Natural killer cell (primary cell): ENCODE measurements around the gene AMT. TPM values are rescaled to one million over a fixed set of nuclear protein-coding genes. Genes with fewer than 3 reads are reported as not detected.
A peak's percentile ranks its signal among the peaks of the same experiment; 100 is the strongest.

Experiments
- ATAC-seq, 3 donors: fragments of 150-1000 bp in 2 of 3; fragments of 200-7000 bp in 1 of 3; cut with Tn5 transposase; 1 replicate in 1 of 3; 2 replicates in 2 of 3; pipeline ENCODE4 v1.10.0; 2021; ENCODE audit warnings: mild to moderate bottlenecking in 2 of 3, moderate library complexity in 2 of 3
- DNase-seq, 2 donors: peaks; one replicate each; pipeline versions ENCODE4 v3.0.0 to v3.0.0-alpha.2; 2013 to 2021; ENCODE audit warnings: mixed read lengths in 1 of 2
- H3K27ac ChIP-seq: one replicate; pipeline ENCODE4 v1.5.1; 2013; ENCODE audit warnings: mild to moderate bottlenecking, low read length
- H3K27me3 ChIP-seq: one replicate; pipeline ENCODE4 v1.6.1; 2013; ENCODE audit warnings: low read length; ENCODE audit not compliant: control insufficient read depth, insufficient read depth
- H3K36me3 ChIP-seq: one replicate; pipeline ENCODE4 v1.6.1; 2013; ENCODE audit warnings: low read length; ENCODE audit not compliant: control insufficient read depth, insufficient read depth
- H3K4me1 ChIP-seq: one replicate; pipeline ENCODE4 v1.6.1; 2013; ENCODE audit warnings: low read length; ENCODE audit not compliant: control insufficient read depth, insufficient read depth
- H3K4me3 ChIP-seq: one replicate; pipeline ENCODE4 v1.5.1; 2013; ENCODE audit warnings: low read length
- H3K9me3 ChIP-seq: one replicate; pipeline ENCODE4 v1.6.1; 2013; ENCODE audit warnings: low read length; ENCODE audit not compliant: control insufficient read depth, insufficient read depth
- H3K27ac Mint-ChIP-seq, 2 donors: one replicate each; pipeline ENCODE4 v1.8.0; 2022; ENCODE audit warnings: mild to moderate bottlenecking in 2 of 2, mixed read lengths in 2 of 2, moderate library complexity in 1 of 2
- H3K27me3 Mint-ChIP-seq, 2 donors: one replicate each; pipeline ENCODE4 v1.8.0; 2022; ENCODE audit warnings: low read depth in 2 of 2, mixed read lengths in 2 of 2
- H3K36me3 Mint-ChIP-seq: one replicate; pipeline ENCODE4 v1.8.0; 2022; ENCODE audit warnings: mixed read lengths
- H3K4me1 Mint-ChIP-seq, 2 donors: one replicate each; pipeline ENCODE4 v1.8.0; 2022; ENCODE audit warnings: mixed read lengths in 2 of 2
- H3K4me3 Mint-ChIP-seq: one replicate; pipeline ENCODE4 v1.8.0; 2022; ENCODE audit warnings: mild to moderate bottlenecking, moderate library complexity, mixed read lengths
- H3K9me3 Mint-ChIP-seq, 2 donors: one replicate each; pipeline ENCODE4 v1.8.0; 2022; ENCODE audit warnings: mixed read lengths in 2 of 2
- WGBS: methylation state at CpG from one replicate; pipeline ENCODE4 v1.1.7; 2013; ENCODE audit warnings: missing lambda C conversion rate; ENCODE audit not compliant: insufficient coverage; 5-methylcytosine and 5-hydroxymethylcytosine counted together
- intact Hi-C: fragments of 100-400 bp; cut with micrococcal nuclease; formaldehyde crosslinking; loops from one replicate; pipeline ENCODE4 v1.14.2; 2022
- total RNA-seq, 4 donors: library from RNA; stranded (reverse); fragments of 120-200 nt in 1 of 4; gene quantifications; one replicate each; pipeline versions ENCODE4 v1.2.3 to v1.2.4, GENCODE V29; 2013 to 2022
- TF ChIP-seq, protein P1 (sequence below): fragments of 200-600 bp; IDR thresholded peaks from one replicate; pipeline ENCODE4 v1.8.0; 2022; ENCODE audit warnings: antibody characterized with exemption

AMT gene, protein sequence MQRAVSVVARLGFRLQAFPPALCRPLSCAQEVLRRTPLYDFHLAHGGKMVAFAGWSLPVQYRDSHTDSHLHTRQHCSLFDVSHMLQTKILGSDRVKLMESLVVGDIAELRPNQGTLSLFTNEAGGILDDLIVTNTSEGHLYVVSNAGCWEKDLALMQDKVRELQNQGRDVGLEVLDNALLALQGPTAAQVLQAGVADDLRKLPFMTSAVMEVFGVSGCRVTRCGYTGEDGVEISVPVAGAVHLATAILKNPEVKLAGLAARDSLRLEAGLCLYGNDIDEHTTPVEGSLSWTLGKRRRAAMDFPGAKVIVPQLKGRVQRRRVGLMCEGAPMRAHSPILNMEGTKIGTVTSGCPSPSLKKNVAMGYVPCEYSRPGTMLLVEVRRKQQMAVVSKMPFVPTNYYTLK
- total RNA-seq, result 10 to 100 TPM; 13.4 to 14.2 (median 14.0) TPM
- 7.1 TPM for total RNA-seq (2013)

DNA sequence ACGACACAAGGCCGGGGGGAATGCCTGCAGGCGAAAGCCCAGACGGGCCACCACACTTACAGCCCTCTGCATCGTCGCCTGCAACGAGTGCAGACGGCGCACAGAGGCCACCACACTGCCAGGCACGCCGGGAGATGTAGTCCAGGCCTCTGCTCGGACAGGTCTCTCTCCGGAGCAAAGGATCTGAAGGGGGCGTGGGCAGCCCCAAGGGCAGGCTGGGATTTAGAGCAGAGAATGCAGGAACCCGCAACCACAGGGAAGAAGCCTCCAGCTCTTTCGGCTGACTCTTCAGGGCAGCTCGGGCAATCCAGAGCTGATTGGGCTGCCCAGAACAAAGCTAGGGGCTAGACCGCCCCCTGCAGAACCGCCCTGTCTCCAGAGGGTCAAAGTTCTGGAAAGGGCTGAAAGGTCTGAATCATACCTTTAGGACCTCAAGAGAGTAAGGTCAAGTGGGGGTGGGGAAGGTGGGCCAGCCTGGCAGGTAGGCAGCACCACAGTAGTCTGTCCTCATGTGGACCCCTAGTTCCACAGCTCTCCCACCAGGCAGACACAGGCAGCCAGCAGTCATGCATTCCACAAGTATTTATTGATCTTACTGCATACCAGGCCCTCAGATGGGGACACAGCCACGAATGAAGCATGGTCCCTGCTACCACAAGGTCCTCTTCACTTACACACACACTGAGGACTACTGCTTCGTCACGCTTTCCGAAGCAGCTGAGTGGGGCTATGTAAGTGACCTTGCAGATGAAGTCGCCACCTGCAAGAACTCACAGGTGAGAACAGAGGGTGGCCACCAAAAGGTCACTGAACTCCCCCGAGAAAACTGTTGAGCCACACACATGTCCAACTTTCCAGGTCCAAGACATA, at the start of gene AMT:
Gene AMT (minus strand): TSS at position 95 of the 870 bp plus-strand sequence. CDS start 23 bp downstream, at position 72.
- no peaks in the 10 kb centered on the region for H3K27me3 Mint-ChIP-seq
- no peak within 1 kb of the TSS for H3K27ac ChIP-seq
- peak within 1 kb of the TSS; percentile 7 for H3K4me3 ChIP-seq
- DNase-seq (no peak), ATAC-seq (peak; percentile 45 to 73 (median 72))
- H3K27me3 ChIP-seq, result no peaks in the 10 kb centered on the region
- H3K4me1 Mint-ChIP-seq, result peaks cover 33 to 43% of the 10 kb centered on the region in 2 donors
- no peaks in the 10 kb centered on the region for H3K9me3 ChIP-seq
- H3K27ac Mint-ChIP-seq, result peak within 1 kb of the TSS in 1 of 2 donors; percentile 57
- peaks cover 11% of the 10 kb centered on the region for H3K36me3 ChIP-seq
- TF ChIP-seq, protein P1, sequence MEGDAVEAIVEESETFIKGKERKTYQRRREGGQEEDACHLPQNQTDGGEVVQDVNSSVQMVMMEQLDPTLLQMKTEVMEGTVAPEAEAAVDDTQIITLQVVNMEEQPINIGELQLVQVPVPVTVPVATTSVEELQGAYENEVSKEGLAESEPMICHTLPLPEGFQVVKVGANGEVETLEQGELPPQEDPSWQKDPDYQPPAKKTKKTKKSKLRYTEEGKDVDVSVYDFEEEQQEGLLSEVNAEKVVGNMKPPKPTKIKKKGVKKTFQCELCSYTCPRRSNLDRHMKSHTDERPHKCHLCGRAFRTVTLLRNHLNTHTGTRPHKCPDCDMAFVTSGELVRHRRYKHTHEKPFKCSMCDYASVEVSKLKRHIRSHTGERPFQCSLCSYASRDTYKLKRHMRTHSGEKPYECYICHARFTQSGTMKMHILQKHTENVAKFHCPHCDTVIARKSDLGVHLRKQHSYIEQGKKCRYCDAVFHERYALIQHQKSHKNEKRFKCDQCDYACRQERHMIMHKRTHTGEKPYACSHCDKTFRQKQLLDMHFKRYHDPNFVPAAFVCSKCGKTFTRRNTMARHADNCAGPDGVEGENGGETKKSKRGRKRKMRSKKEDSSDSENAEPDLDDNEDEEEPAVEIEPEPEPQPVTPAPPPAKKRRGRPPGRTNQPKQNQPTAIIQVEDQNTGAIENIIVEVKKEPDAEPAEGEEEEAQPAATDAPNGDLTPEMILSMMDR, result no peak
- no peaks in the 10 kb centered on the region for H3K36me3 Mint-ChIP-seq
- peaks cover 38% of the 10 kb centered on the region for H3K4me1 ChIP-seq
- intact Hi-C loops, result no loop called here
- 59% methylated on average over 25 of the region's 25 CpGs for WGBS
- H3K9me3 Mint-ChIP-seq, result no peaks in the 10 kb centered on the region
- H3K4me3 Mint-ChIP-seq, result peak within 1 kb of the TSS; percentile 47

DNA sequence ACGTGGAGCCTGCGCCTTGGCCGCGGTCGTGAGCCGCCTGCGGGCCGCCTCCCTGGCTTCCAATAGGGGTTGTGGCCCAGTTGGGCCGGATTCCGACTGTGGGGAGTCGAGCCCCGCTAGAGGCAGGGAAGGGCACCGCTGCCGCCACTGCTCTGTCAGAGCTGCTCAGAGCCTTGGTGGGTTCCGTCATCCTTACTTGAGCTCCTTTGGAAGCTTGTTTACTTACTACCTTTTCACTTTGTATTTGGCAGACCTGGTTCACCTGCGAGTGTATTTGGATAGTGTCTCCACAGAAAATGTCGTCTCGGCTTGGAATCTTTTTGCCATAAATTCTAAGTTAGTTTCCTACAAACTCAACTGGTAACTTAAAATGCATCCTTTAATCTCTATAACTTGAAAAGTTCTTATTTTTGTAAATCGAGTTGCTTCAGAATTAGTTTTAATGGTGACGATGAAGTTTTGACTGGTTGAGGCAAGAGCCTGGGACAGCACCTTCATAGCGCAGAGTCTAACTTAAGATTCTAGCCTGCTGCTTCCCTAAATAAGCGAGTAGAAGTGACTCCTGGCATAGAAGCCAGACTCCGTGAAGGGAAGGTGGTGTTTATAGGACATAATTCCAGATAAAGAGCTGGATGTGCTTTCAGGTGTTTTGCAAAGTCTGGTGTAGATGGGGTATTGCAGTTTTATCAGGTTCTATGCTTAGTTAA, 48.6 kb upstream of the AMT start:
- Mint-ChIP-seq H3K27ac (peak overlapping the region; percentile 87 to 90), H3K4me3 (peak overlapping the region; percentile 91), H3K27me3 (no peaks in the 10 kb centered on the region), H3K4me1 (peaks cover 20 to 25% of the 10 kb centered on the region in 2 donors), H3K9me3 (no peaks in the 10 kb centered on the region), H3K36me3 (no peaks in the 10 kb centered on the region)
- intact Hi-C loops, result loop anchor here (1.0 to 2.0 kb wide), 3 partner anchors 54 to 131 kb away; partner anchors contain the start of genes BSN and USP4
- peak overlapping the region; percentile 89 for H3K27ac ChIP-seq
- ATAC-seq (peak; percentile 6 to 25 (median 12)), DNase-seq (no peak)
- no peaks in the 10 kb centered on the region for H3K27me3 ChIP-seq
- H3K4me3 ChIP-seq, result peak overlapping the region; percentile 75
- H3K4me1 ChIP-seq, result peaks cover 29% of the 10 kb centered on the region
- 11% methylated on average over 23 of the region's 23 CpGs for WGBS
- H3K36me3 ChIP-seq, result no peaks in the 10 kb centered on the region
- TF ChIP-seq, protein P1, result no peak
- no peaks in the 10 kb centered on the region for H3K9me3 ChIP-seq

DNA sequence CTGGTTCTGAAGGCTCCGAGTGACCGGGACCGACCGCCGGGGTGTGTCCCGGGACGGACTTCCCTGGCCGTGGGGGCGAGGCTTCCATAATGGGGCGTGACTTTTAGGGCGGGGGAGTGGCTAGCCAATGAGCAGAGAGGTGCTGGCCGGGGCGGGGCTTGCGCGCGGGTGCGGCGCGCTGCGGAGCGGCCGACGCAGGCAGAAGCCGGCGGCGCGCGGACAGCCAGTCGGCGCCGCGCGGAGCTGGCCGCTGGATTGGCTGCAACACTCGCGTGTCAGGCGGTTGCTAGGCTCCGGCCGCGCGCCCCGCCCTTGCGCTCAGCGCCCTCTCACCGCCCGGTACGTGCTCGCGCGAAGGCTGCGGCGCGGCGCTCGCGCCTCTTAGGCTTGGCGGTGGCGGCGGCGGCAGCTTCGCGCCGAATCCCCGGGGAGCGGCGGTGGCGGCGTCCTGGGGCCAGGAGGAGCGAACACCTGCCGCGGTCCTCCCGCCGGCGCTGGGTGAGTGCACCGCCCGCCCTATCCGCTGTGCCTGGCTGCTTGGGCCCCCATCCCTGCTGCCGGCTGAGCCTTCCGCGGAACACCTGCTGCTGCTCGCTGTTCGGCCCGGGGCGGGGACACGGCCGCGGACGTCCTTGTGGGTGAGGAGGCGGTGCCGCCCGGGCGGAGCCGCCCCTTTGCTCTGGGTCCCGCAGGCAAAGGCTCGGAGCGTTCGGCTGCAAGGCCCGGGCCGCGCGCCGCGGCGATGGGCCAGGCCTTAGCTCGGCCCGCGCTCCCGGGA, 47.9 kb upstream of the AMT start, which contains the start of gene DAG1:
Gene DAG1 (plus strand): TSS at position 332 of the 778 bp plus-strand sequence. CDS start 40,268 bp downstream, outside the sequence.
- Histone ChIP-seq H3K4me1 (peaks cover 22% of the 10 kb centered on the region), H3K4me3 (peak within 1 kb of the TSS; percentile 75), H3K27ac (peak within 1 kb of the TSS; percentile 89), H3K36me3 (no peaks in the 10 kb centered on the region), H3K27me3 (no peaks in the 10 kb centered on the region), H3K9me3 (no peaks in the 10 kb centered on the region)
- TF ChIP-seq, protein P1, result no peak
- ATAC-seq, result peak; percentile 87 to 97 (median 89)
- DNase-seq, result peak; percentile 93 to 98
- Mint-ChIP-seq H3K9me3 (no peaks in the 10 kb centered on the region), H3K27me3 (no peaks in the 10 kb centered on the region), H3K27ac (peak within 1 kb of the TSS; percentile 87 to 90), H3K36me3 (no peaks in the 10 kb centered on the region), H3K4me1 (peaks cover 20 to 23% of the 10 kb centered on the region in 2 donors), H3K4me3 (peak within 1 kb of the TSS; percentile 91)
- WGBS, result under 1% methylated on average over 108 of the region's 108 CpGs
- intact Hi-C loops, result loop anchor here (1.0 to 2.0 kb wide), 3 partner anchors 53 to 130 kb away; partner anchors contain the start of genes BSN and USP4
